GM12878 (cell line): ENCODE results near the gene BCL2. TPM values are rescaled to one million over a fixed set of nuclear protein-coding genes. Genes with fewer than 3 reads are reported as not detected.
A peak's percentile ranks its signal among the peaks of the same experiment; 100 is the strongest.

Experiments used
- ATAC-seq: fragments of 200-7000 bp; cut with Tn5 transposase; 3 replicates; pipeline ENCODE4 v1.9.1; 2020; ENCODE audit warnings: mild to moderate bottlenecking, moderate library complexity
- BruUV-seq: library from RNA; stranded (reverse); fragments of 400-500 nt; replicated peaks from 2 replicates; lab custom pipeline; 2021; lab: Mats Ljungman, UMichigan
- CTCF ChIA-PET: fragments of 300-600 bp; sonication (Branson Sonifier 250); formaldehyde crosslinking; extraction: SDS; loops from one replicate; lab custom pipeline; 2021; ENCODE audit warnings: inconsistent platforms; lab: Yijun Ruan, JAX
- POLR2A ChIA-PET: fragments of 350-600 bp; formaldehyde crosslinking; extraction: SDS; loops from one replicate; lab custom pipeline; 2021; ENCODE audit warnings: inconsistent platforms; lab: Charles Lee
- RAD21 ChIA-PET: fragments of 300-600 bp; sonication (Branson Sonifier 250); formaldehyde crosslinking; loops from one replicate; lab custom pipeline; 2023; ENCODE audit warnings: antibody characterized with exemption; ENCODE audit not compliant: unreplicated experiment; lab: Charles Lee
- SMC1A ChIA-PET: fragments of 300-600 bp; sonication (Branson Sonifier 250); formaldehyde crosslinking; loops from one replicate; lab custom pipeline; 2023; ENCODE audit not compliant: unreplicated experiment, uncharacterized antibody; lab: Charles Lee
- DNase-seq: peaks from one replicate; pipeline ENCODE4 v3.0.0-alpha.2; 2011; ENCODE audit warnings: low read depth, low spot score
- FAIRE-seq: peaks from 3 replicates; lab custom pipeline; 2011; peaks lifted over from hg19 to GRCh38; lab: Jason Lieb, UNC
- H2AFZ ChIP-seq: 2 replicates; pipeline ENCODE4 v1.6.0; 2011; ENCODE audit warnings: low read depth, low read length, control low read depth; ENCODE audit not compliant: control insufficient read depth
- H3K27ac ChIP-seq: 2 replicates; pipeline ENCODE4 v1.5.1; 2011; ENCODE audit warnings: control low read depth; ENCODE audit not compliant: control insufficient read depth, insufficient read depth
- H3K27me3 ChIP-seq, 2 experiments: replicated peaks in 1 of 2; 2 replicates each; pipeline versions ENCODE4 v1.6.0 to v1.6.1; 2011; ENCODE audit warnings: low read length in 1 of 2; ENCODE audit not compliant: control insufficient read depth in 2 of 2, insufficient read depth in 2 of 2
- H3K36me3 ChIP-seq, 2 experiments: 2 replicates each; pipeline ENCODE4 v1.5.1; 2011; ENCODE audit warnings: low read length in 1 of 2; ENCODE audit not compliant: control insufficient read depth in 2 of 2, insufficient read depth in 2 of 2
- H3K4me1 ChIP-seq: 2 replicates; pipeline ENCODE4 v1.6.1; 2011; ENCODE audit warnings: mild to moderate bottlenecking, low read length, moderate library complexity, mixed read lengths; ENCODE audit not compliant: control insufficient read depth, insufficient read depth
- H3K4me2 ChIP-seq: 2 replicates; pipeline ENCODE4 v1.6.0; 2011; ENCODE audit warnings: control low read depth; ENCODE audit not compliant: control insufficient read depth, insufficient read depth
- H3K4me3 ChIP-seq: fragments of 200-600 bp; sonication (generic); 2 replicates; pipeline ENCODE4 v1.5.1; 2016
- H3K79me2 ChIP-seq: 2 replicates; pipeline ENCODE4 v1.6.0; 2011; ENCODE audit warnings: low read length; ENCODE audit not compliant: control insufficient read depth, insufficient read depth
- H3K9ac ChIP-seq: 2 replicates; pipeline ENCODE4 v1.8.0; 2011; ENCODE audit warnings: low read length, control low read depth, mixed read lengths; ENCODE audit not compliant: control insufficient read depth, insufficient read depth
- H3K9me3 ChIP-seq: replicated peaks from 3 replicates; pipeline ENCODE4 v1.5.1; 2011; ENCODE audit warnings: mild to moderate bottlenecking, low read length; ENCODE audit not compliant: control insufficient read depth, insufficient read depth
- H4K20me1 ChIP-seq: 2 replicates; pipeline ENCODE4 v1.6.0; 2011; ENCODE audit not compliant: control insufficient read depth, insufficient read depth
- BMI1 ChIP-seq: fragments of 450-650 bp; IDR thresholded peaks from 2 replicates; pipeline ENCODE4 v1.6.1; 2016; ENCODE audit warnings: mild to moderate bottlenecking, moderate library complexity, borderline replicate concordance
- EED ChIP-seq: sonication (generic); IDR thresholded peaks from 2 replicates; pipeline ENCODE4 v1.6.1; 2016; ENCODE audit warnings: antibody characterized with exemption, low read depth
- ETV6 ChIP-seq, 2 experiments: fragments of 450-650 bp in 1 of 2; IDR thresholded peaks in 1 of 2; conservative IDR thresholded peaks in 1 of 2; 2 replicates each; pipeline ENCODE4 v1.6.1; 2014; ENCODE audit warnings: antibody characterized with exemption in 1 of 2, borderline replicate concordance in 1 of 2, low read depth in 1 of 2, mild to moderate bottlenecking in 1 of 2, moderate library complexity in 1 of 2
- HDAC6 ChIP-seq: fragments of 200-600 bp; sonication (generic); IDR thresholded peaks from one replicate; pipeline ENCODE4 v1.8.0; 2017; ENCODE audit warnings: antibody characterized with exemption; ENCODE audit not compliant: unreplicated experiment
- MXI1 ChIP-seq: fragments of 150-350 bp; IDR thresholded peaks from 2 replicates; pipeline ENCODE4 v1.6.1; 2011; ENCODE audit warnings: low read depth, mild to moderate bottlenecking, inconsistent platforms, low read length, improper control_type of control experiment
- PAX5 ChIP-seq: IDR thresholded peaks from 2 replicates; pipeline ENCODE4 v1.6.1; 2011; ENCODE audit warnings: low read depth, low read length, borderline replicate concordance
- POU2F2 ChIP-seq: IDR thresholded peaks from 3 replicates; pipeline ENCODE4 v1.6.1; 2011; ENCODE audit warnings: low read depth, mild to moderate bottlenecking, low read length, borderline replicate concordance
- SMARCA5 ChIP-seq: fragments of 450-650 bp; IDR thresholded peaks from 2 replicates; pipeline ENCODE4 v1.6.1; 2017; ENCODE audit warnings: mild to moderate bottlenecking
- SPI1 ChIP-seq: IDR thresholded peaks from 2 replicates; pipeline ENCODE4 v1.6.1; 2011; ENCODE audit warnings: low read depth, mild to moderate bottlenecking, low read length, moderate library complexity, borderline replicate concordance; ENCODE audit not compliant: insufficient read depth
- TCF12 ChIP-seq: IDR thresholded peaks from 2 replicates; pipeline ENCODE4 v1.6.1; 2011; ENCODE audit warnings: low read depth, mild to moderate bottlenecking, low read length
- WGBS: methylation state at CpG from one replicate; pipeline ENCODE4 v1.1.6; 2016; ENCODE audit warnings: low lambda C conversion rate; ENCODE audit not compliant: insufficient replicate concordance, insufficient coverage; ENCODE audit errors: missing lambda C conversion rate; 5-methylcytosine and 5-hydroxymethylcytosine counted together
- in situ Hi-C: fragments of 300-500 bp; cut with MboI; formaldehyde crosslinking; loops from 9 replicates; pipeline ENCODE4 v1.14.3; 2018; ENCODE audit warnings: mixed read lengths
- intact Hi-C: fragments of 100-400 bp; cut with micrococcal nuclease; formaldehyde crosslinking; loops from one replicate; pipeline ENCODE4 v1.14.2; 2022; ENCODE audit not compliant: unreplicated experiment
- polyA plus RNA-seq, 11 experiments: library from polyadenylated mRNA; depleted of rRNA in 4 of 11; unstranded in 6 of 11; stranded (reverse) in 5 of 11; fragments of >200 nt; fragmentation: Nextera tagmentation in 4 of 11; fragmentation: Illumina TruSeq in 1 of 11; extraction: Ambion mirVana in 4 of 11; extraction: Trizol in 1 of 11; gene quantifications; 1 replicate in 1 of 11; 2 replicates in 10 of 11; pipeline versions ENCODE4 v1.2.1 to v1.2.3, GENCODE V29; 2011 to 2016; ENCODE audit warnings: inconsistent platforms in 2 of 11, missing spikeins in 2 of 11, low read depth in 1 of 11
- total RNA-seq, 4 experiments: library from RNA; depleted of rRNA in 3 of 4; stranded (reverse); fragments of >200 nt in 3 of 4; fragmentation: Illumina TruSeq in 1 of 4; extraction: Trizol in 1 of 4; gene quantifications; 2 replicates each; pipeline versions ENCODE4 v1.2.1 to v1.2.3, GENCODE V29; 2013 to 2021
- TF ChIP-seq, protein P1 (sequence below): fragments of 450-650 bp; IDR thresholded peaks from 2 replicates; pipeline ENCODE4 v1.6.1; 2016; ENCODE audit warnings: mild to moderate bottlenecking
- TF ChIP-seq, protein P2 (sequence below): fragments of 450-650 bp; IDR thresholded peaks from 2 replicates; pipeline ENCODE4 v1.6.1; 2014; ENCODE audit warnings: mild to moderate bottlenecking
- TF ChIP-seq, protein P3 (sequence below): IDR thresholded peaks from 2 replicates; pipeline ENCODE4 v1.6.1; 2011; ENCODE audit warnings: mild to moderate bottlenecking, low read depth, low read length, moderate library complexity; ENCODE audit not compliant: insufficient replicate concordance
- TF ChIP-seq, protein P4 (sequence below): fragments of 150-350 bp; IDR thresholded peaks from 2 replicates; pipeline ENCODE4 v1.6.1; 2014; ENCODE audit warnings: mild to moderate bottlenecking, low read depth, low read length

Gene BCL2
- total and polyA plus RNA-seq, 10 of the 15 experiments (the other 5 are each of a cell fraction or from before 2014, with no cell fraction given): 4.1 to 47.8 (median 19.3) TPM

DNA sequence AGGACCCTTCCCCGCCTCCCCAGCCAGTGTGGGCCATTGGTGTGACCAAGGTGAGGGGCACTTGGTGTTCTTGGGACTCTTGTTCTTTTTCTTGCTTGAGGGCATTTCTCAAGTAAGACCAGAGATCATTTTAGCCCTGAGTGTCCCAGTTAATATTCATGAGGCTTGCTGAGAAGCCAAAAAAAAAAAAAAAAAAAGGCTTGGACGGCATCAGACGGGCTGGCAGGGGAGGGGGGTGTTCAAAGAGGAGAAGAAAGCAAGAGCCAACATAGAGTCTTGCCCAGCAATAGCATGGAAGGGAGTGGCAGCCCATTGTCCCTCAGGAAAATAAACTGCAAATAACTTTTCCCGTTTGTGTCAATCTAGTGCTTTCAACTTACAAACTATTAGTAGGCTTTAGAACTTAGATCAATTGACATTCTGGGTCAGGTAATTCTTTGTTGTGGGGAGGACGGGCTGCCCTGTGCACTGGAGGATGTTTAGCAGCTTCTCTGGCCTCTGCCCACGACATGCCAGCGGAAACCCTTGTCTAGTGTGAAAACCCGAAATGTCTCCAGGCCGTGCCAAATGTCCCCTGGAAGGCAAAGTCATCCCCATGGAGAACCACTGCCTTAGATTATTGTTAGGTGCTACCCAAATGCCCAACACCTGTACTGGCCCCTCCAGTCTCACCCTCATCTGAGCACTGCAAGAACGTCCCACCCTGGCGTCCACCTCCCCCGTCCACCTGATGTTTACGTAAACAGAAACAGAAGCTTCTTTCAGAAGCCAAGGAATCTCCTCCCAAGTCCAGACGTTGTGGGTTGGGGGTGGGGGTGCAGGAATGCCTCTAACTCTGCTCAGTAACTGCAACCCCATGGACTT is 163.4 kb downstream of the BCL2 start:
- ChIA-PET POLR2A (interaction anchor here (0.8 to 11.7 kb wide), 8 partner anchors 18 to 162 kb away, joined by 3 to 278 read pairs (median 6); partner anchors contain the start of gene BCL2), SMC1A (interaction anchor here (1.2 to 13.4 kb wide), 11 partner anchors 16 to 162 kb away, joined by 3 to 453 read pairs (median 10); partner anchors contain the start of gene BCL2), CTCF (interaction anchor here (0.6 to 18.1 kb wide), 14 partner anchors 9 to 283 kb away, joined by 3 to 416 read pairs (median 7); partner anchors contain the start of gene BCL2), RAD21 (interaction anchor here (0.7 to 14.5 kb wide), 14 partner anchors 19 to 283 kb away, joined by 3 to 463 read pairs (median 4); partner anchors contain the start of gene BCL2)
- Histone ChIP-seq H3K4me1 (peaks cover 80% of the 10 kb centered on the region), H3K27ac (peak overlapping the region; percentile 100), H3K9me3 (no peaks in the 10 kb centered on the region), H2AFZ (no peak overlapping the region), H3K36me3 (peaks cover 0 to 1% of the 10 kb centered on the region in 2 experiments; a peak in 1 of 4 replicates), H3K9ac (peak overlapping the region; percentile 97), H3K4me3 (peak overlapping the region; percentile 76; the same call in 1 of the 2 replicates), H4K20me1 (no peaks in the 10 kb centered on the region), H3K79me2 (peaks cover 93% of the 10 kb centered on the region), H3K4me2 (peak overlapping the region; percentile 99), H3K27me3 (no peaks in the 10 kb centered on the region)
- intact Hi-C loops: loop anchor here (1.0 to 5.0 kb wide), 6 partner anchors 18 to 162 kb away; no protein-coding TSS in a partner anchor
- TSS peak; percentile 45 for BruUV-seq
- DNase-seq (no peak), ATAC-seq (no peak), FAIRE-seq (no peak)
- WGBS: 27% methylated on average over 13 of the region's 14 CpGs
- in situ Hi-C loops: no loop called here
- TF ChIP-seq, protein P1, sequence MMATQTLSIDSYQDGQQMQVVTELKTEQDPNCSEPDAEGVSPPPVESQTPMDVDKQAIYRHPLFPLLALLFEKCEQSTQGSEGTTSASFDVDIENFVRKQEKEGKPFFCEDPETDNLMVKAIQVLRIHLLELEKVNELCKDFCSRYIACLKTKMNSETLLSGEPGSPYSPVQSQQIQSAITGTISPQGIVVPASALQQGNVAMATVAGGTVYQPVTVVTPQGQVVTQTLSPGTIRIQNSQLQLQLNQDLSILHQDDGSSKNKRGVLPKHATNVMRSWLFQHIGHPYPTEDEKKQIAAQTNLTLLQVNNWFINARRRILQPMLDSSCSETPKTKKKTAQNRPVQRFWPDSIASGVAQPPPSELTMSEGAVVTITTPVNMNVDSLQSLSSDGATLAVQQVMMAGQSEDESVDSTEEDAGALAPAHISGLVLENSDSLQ: no peak
- TF ChIP-seq, protein P2, sequence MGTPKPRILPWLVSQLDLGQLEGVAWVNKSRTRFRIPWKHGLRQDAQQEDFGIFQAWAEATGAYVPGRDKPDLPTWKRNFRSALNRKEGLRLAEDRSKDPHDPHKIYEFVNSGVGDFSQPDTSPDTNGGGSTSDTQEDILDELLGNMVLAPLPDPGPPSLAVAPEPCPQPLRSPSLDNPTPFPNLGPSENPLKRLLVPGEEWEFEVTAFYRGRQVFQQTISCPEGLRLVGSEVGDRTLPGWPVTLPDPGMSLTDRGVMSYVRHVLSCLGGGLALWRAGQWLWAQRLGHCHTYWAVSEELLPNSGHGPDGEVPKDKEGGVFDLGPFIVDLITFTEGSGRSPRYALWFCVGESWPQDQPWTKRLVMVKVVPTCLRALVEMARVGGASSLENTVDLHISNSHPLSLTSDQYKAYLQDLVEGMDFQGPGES: no peak
- no peak for TF ChIP-seq TCF12
- no peak for TF ChIP-seq PAX5
- TF ChIP-seq HDAC6: no peak
- no peak for TF ChIP-seq SMARCA5
- no peak for TF ChIP-seq SPI1
- TF ChIP-seq MXI1: no peak
- TF ChIP-seq POU2F2: peak; percentile 15; the same call in 1 of the 3 replicates
- TF ChIP-seq EED: no peak
- TF ChIP-seq, protein P3, sequence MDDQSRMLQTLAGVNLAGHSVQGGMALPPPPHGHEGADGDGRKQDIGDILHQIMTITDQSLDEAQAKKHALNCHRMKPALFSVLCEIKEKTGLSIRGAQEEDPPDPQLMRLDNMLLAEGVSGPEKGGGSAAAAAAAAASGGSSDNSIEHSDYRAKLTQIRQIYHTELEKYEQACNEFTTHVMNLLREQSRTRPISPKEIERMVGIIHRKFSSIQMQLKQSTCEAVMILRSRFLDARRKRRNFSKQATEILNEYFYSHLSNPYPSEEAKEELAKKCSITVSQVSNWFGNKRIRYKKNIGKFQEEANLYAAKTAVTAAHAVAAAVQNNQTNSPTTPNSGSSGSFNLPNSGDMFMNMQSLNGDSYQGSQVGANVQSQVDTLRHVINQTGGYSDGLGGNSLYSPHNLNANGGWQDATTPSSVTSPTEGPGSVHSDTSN: no peak
- no peak for TF ChIP-seq BMI1
- TF ChIP-seq, protein P4, sequence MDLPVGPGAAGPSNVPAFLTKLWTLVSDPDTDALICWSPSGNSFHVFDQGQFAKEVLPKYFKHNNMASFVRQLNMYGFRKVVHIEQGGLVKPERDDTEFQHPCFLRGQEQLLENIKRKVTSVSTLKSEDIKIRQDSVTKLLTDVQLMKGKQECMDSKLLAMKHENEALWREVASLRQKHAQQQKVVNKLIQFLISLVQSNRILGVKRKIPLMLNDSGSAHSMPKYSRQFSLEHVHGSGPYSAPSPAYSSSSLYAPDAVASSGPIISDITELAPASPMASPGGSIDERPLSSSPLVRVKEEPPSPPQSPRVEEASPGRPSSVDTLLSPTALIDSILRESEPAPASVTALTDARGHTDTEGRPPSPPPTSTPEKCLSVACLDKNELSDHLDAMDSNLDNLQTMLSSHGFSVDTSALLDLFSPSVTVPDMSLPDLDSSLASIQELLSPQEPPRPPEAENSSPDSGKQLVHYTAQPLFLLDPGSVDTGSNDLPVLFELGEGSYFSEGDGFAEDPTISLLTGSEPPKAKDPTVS: no peak
- TF ChIP-seq ETV6 (conservative IDR thresholded peaks at IDR 0.05 in 1 of 2, IDR thresholded peaks at IDR 0.05 in 1 of 2; ENCODE audit: borderline replicate concordance in 1 of 2, low read depth in 1 of 2): no peak
